Brain microvascular endothelial cell (primary cell): Measurements from ENCODE around the gene MYO1B.

ENCODE experiments used
- DNase-seq: peaks from one replicate; pipeline ENCODE4 v3.0.0-alpha.2; 2020
- H3K27ac ChIP-seq: fragments of 250-450 bp; sonication (Bioruptor Pico); 2 replicates; pipeline ENCODE4 v1.5.1; 2020; ENCODE audit warnings: mild to moderate bottlenecking, moderate library complexity
- H3K27me3 ChIP-seq: fragments of 250-450 bp; sonication (Bioruptor Pico); replicated peaks from 2 replicates; pipeline ENCODE4 v1.5.1; 2020; ENCODE audit warnings: mild to moderate bottlenecking
- H3K36me3 ChIP-seq: fragments of 250-450 bp; sonication (Bioruptor Pico); replicated peaks from 2 replicates; pipeline ENCODE4 v1.5.1; 2020; ENCODE audit warnings: mild to moderate bottlenecking
- H3K4me3 ChIP-seq: 2 replicates; pipeline ENCODE4 v1.5.1; 2011; ENCODE audit warnings: low read depth, mild to moderate bottlenecking, control low read depth, low read length, moderate library complexity
- in situ Hi-C: cut with HindIII; loops from 2 replicates; pipeline ENCODE4 v1.10.0; 2017; ENCODE audit warnings: low sequenced_read_pairs, low pct_ligation_motif_present
- TF ChIP-seq, protein P1 (sequence below): IDR thresholded peaks from 2 replicates; pipeline ENCODE4 v1.5.1; 2011; ENCODE audit warnings: low read depth, mild to moderate bottlenecking, moderate library complexity, low read length, control low read depth, inconsistent platforms; ENCODE audit errors: missing control alignments

Gene MYO1B

GRCh38 chr2:191312662-191313061 is 67.5 kb downstream of the MYO1B start:
- in situ Hi-C loops, result no loop called here
- TF ChIP-seq, protein P1, sequence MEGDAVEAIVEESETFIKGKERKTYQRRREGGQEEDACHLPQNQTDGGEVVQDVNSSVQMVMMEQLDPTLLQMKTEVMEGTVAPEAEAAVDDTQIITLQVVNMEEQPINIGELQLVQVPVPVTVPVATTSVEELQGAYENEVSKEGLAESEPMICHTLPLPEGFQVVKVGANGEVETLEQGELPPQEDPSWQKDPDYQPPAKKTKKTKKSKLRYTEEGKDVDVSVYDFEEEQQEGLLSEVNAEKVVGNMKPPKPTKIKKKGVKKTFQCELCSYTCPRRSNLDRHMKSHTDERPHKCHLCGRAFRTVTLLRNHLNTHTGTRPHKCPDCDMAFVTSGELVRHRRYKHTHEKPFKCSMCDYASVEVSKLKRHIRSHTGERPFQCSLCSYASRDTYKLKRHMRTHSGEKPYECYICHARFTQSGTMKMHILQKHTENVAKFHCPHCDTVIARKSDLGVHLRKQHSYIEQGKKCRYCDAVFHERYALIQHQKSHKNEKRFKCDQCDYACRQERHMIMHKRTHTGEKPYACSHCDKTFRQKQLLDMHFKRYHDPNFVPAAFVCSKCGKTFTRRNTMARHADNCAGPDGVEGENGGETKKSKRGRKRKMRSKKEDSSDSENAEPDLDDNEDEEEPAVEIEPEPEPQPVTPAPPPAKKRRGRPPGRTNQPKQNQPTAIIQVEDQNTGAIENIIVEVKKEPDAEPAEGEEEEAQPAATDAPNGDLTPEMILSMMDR, result no peak
- Histone ChIP-seq H3K36me3 (no peaks in the 10 kb centered on the region), H3K4me3 (no peak overlapping the region), H3K27me3 (no peaks in the 10 kb centered on the region), H3K27ac (no peak overlapping the region)
- no peak for DNase-seq

DNA sequence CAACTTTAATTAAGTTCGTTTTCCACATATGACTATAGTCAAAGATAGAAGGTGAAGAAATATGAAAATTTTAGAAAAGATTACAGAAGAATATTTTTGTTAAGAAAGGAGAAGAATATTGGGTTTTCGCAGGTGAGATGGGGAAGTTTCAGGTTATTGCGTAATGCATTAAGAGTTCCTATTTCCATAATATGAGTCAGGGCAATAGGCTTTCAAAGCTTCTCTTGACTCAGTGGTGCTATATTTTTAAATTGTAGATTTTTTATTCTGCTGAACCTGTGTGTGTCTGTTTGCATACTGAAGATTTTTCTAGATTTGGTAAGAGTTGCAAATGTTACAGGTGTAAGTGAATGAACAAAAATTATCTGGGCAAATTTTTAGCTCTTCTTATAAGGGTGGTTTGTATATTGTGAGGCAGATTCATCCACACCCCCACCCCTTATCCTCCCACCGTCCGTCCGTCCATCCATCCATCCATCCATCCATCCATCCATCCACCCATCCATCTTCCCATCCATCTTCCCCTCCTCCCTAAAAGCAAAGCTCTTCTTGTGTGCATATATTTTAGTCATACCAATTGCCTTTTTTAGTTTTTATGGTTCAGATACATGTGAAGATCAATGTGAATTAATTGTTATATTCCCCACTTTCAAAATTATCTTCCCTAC is 69.6 kb downstream of the MYO1B start:
- Histone ChIP-seq H3K27ac (no peak overlapping the region), H3K27me3 (no peaks in the 10 kb centered on the region), H3K36me3 (no peaks in the 10 kb centered on the region), H3K4me3 (no peak overlapping the region)
- in situ Hi-C loops, result no loop called here
- TF ChIP-seq, protein P1, result no peak
- no peak for DNase-seq

GRCh38 chr2:191315365-191315752 is 70.2 kb downstream of the MYO1B start:
- in situ Hi-C loops, result no loop called here
- TF ChIP-seq, protein P1, result no peak
- Histone ChIP-seq H3K27ac (no peak overlapping the region), H3K27me3 (no peaks in the 10 kb centered on the region), H3K36me3 (no peaks in the 10 kb centered on the region), H3K4me3 (no peak overlapping the region)
- DNase-seq, result no peak

- no peak for DNase-seq
- in situ Hi-C loops, result no loop called here
Observed at GRCh38 chr2:191316246-191316994, 71.2 kb downstream of the MYO1B start.

GRCh38 chr2:191318037-191318728 is 73.0 kb downstream of the MYO1B start:
- in situ Hi-C loops, result no loop called here
- H3K27me3 ChIP-seq, result no peaks in the 10 kb centered on the region
- peak; percentile 75 for DNase-seq
- H3K36me3 ChIP-seq, result no peaks in the 10 kb centered on the region
- H3K4me3 ChIP-seq, result no peak overlapping the region
- peak overlapping the region; percentile 11 for H3K27ac ChIP-seq
- TF ChIP-seq, protein P1, result no peak

More at GRCh38 chr2:191316246-191316994, 71.2 kb downstream of the MYO1B start:
- Histone ChIP-seq H3K27ac (no peak overlapping the region), H3K27me3 (no peaks in the 10 kb centered on the region), H3K4me3 (no peak overlapping the region), H3K36me3 (no peaks in the 10 kb centered on the region)
- TF ChIP-seq, protein P1, result no peak
